ENCODE measurements around the gene TRIM34.
"Not testable (repeated sequence)": the region's sequence is repeated elsewhere in the genome, so short reads cannot be mapped to it uniquely, and the experiment has no call there.

Gene TRIM34

DNA sequence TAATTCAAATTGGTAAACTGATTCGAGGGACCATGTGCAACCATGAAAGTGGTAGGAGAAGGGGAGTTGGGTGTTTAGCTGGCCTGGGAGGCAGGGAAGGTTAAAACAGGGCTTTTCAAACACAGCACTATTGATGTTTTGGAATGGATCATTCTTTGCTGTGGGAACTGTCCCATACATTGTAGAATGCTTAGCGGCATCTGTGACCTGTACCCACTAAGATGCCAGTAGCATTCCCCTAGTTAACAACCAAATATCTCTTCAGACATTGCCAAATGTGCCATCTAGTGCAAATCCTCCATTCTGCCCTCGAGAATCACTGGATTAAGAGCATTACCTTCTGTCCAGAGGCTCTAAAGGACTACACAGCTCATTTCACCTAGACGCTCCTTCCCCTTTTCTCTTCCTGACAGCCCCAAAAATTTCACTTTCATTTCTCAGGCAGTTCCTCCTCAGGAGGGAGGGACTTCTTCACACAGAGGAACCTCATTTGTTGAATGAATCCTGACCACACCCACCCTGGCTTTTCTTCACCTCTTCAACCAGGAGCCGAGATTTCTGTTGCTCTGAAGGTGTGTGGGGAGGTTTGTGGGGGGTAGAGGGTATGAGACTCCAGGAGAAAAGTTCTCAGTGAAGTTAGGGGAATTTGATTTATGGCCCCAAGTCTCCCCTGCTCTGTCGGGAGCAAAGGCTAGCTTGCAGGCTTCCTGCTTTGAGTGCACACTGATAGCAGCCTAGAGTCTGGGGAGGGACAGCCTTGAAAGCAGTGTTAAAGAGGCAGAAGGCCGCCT lies at the start of gene TRIM34:
Gene TRIM34 (plus strand): TSS at position 513 of the 791 bp plus-strand sequence. CDS start 7,331 bp downstream, outside the sequence.
- DNase-seq (ENCODE audit: low read depth in 2 of 2) = peak; percentile 23 to 29

DNA sequence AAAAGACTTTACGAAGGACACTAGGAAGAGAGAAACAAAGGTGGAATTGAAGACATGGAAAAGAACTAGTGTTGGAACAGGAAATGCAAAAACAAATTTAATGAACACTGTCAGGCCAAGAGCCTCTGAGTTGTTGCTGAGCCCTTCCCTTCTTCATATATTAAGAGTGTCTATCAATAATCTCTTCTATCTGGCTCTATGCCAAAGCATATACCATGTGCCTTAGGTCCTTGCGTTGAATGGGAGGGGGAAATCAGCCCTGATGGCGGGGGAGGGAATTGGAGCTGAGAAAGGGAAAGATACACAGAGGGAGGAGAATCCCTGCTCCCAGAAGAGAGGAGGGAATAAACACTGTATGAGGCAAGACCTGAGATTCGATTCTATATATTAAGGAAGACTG lies 49.6 kb upstream of the TRIM34 start:
- no peak for DNase-seq (ENCODE audit: low read depth in 2 of 2)

- DNase-seq (ENCODE audit: low read depth in 2 of 2) = no peak
Observed at GRCh38 chr11:5577101-5577500, 47.7 kb upstream of the TRIM34 start.

DNA sequence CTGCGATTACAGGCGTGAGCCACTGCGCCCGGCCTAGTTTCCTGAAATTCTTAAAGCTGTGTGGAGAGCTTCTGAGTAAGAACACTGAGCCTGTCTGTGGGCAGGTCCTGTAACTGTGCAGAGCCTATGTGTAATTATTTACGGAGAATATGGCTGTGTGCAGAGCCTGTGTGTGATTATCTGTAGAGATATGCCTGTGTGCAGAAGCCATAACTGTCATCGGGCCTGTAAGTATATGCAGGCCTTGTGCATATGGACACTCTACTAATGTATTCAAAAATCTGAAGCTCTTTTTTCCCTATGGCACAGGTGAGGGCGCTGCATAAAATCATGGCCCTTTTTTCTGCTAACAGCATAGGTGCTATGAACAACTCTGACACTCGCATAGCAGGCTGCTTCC lies 44.2 kb upstream of the TRIM34 start, which contains the start of gene OR52B6:
Gene OR52B6 (plus strand): TSS at position 301 of the 400 bp plus-strand sequence. CDS start 0 bp downstream, at position 301.
- no peak for DNase-seq (ENCODE audit: low read depth in 2 of 2)

DNA sequence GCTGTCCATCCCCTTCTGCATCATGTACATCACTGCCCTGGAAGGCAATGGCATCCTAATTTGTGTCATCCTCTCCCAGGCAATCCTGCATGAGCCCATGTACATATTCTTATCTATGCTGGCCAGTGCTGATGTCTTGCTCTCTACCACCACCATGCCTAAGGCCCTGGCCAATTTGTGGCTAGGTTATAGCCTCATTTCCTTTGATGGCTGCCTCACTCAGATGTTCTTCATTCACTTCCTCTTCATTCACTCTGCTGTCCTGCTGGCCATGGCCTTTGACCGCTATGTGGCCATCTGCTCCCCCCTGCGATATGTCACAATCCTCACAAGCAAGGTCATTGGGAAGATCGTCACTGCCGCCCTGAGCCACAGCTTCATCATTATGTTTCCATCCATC lies 43.8 kb upstream of the TRIM34 start:
- DNase-seq (ENCODE audit: low read depth in 2 of 2) = no peak

GRCh38 chr11:5584458-5584857 lies 40.3 kb upstream of the TRIM34 start:
- DNase-seq (ENCODE audit: low read depth in 2 of 2) = not testable (repeated sequence)

DNA sequence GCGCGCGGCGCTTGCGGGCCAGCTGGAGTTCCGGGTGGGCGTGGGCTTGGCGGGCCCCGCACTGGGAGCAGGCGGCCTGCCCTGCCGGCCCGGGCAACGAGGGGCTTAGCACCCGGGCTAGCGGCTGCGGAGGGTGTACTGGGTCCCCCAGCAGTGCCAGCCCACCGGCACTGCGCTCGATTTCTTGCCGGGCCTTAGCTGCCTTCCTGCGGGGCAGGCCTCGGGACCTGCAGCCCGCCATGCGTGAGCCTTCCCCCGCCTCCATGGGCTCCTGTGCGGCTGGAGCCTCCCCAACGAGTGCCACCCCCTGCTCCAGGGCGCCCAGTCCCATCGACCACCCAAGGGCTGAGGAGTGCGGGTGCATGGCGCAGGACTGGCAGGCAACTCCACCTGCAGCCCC lies 34.9 kb upstream of the TRIM34 start:
- DNase-seq (ENCODE audit: low read depth in 2 of 2) = not testable (repeated sequence)

DNA sequence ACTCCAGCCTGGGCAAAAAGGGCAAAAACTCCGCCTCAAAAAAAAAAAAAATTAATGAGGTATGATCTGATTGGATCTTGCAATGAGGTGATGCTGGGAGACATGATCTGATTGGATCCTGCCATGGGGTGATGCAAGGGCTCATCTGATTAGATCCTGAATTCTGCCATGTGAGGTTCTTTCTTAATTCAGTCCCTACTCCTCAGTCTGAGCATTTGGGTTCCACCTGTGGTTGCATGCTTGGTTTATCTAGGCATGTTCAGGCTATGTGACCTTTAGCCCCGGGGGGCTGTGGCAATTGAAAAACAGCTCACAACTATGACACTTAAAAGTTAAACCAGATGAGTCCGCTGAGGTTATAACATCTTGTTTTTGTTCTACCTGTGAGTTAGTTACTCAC lies 33.2 kb upstream of the TRIM34 start:
- DNase-seq (ENCODE audit: low read depth in 2 of 2) = no peak

DNA sequence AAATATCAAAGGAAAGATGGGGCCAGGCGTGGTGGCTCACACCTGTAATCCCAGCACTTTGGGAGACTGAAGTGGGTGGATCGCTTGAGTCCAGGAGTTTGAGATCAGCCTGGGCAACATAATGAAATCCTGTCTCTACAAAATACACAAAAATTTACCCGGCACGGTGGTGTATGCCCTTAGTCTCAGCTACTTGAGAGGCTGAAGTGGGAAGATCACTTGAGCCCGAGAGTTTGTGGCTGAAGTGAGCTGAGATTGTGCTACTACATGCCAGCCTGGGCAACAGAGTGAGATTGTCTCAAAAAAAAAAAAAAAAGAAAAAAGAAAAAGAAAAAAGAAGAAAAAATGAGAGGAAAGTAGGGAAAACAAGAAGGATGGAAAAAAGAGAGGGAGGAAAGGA lies 32.2 kb upstream of the TRIM34 start:
- no peak for DNase-seq (ENCODE audit: low read depth in 2 of 2)

DNA sequence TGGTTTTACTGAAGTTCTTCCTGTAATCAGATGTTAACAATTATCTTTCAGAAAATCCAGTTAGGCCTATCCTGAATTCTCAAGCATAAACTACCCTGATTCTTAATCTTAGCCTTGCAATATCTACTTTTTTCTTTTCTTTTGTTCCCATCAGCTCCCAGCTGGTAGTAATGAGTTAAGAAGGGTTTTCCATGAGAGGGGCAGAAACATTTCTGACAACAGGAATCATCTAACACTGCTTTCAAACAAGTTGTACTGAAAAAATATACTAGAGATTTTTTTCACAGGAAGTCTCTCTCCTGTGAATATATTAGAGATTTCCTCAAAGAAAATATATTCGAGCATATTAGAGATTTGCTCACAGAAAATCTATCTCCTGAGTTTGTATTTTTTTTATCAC lies 31.7 kb upstream of the TRIM34 start:
- no peak for DNase-seq (ENCODE audit: low read depth in 2 of 2)

DNA sequence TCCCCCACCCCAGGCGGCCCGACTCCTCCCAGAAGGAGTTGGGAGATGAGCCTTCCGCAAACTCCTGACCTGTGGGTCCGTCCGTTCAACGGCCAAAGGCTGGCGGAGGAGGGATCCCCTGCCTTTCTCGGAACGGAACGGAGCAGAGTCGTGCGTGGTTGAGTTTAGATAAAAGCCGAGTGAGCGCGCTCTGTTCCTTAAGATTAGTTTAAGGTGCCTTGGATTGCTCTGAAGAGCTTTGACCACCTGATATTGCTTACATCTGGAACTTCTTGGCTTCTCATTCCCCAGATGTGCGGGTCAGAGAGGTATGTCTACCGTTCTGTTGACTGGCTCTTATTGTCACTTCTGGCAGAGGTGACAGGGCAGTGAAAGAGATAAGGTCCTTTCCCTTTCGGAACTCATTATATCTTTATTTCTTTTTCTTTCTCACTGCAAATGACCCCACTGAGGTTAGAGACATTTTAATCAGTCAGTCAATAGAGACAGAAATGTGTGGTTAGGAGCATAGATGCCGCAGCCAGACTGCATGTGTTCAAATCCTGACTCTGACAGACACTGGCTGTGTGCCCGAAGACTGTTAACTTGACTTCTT lies 28.1 kb upstream of the TRIM34 start, which contains the start of gene TRIM6:
Gene TRIM6 (plus strand): TSS at position 31 of the 595 bp plus-strand sequence. CDS start 261 bp downstream, at position 292.
- no peak for DNase-seq (ENCODE audit: low read depth in 2 of 2)

- DNase-seq (ENCODE audit: low read depth in 2 of 2) = no peak
Observed at GRCh38 chr11:5597953-5598352, 26.8 kb upstream of the TRIM34 start.

- DNase-seq (ENCODE audit: low read depth in 2 of 2) = peak; percentile 28 to 30
Observed at GRCh38 chr11:5600374-5600851, 24.4 kb upstream of the TRIM34 start.

DNA sequence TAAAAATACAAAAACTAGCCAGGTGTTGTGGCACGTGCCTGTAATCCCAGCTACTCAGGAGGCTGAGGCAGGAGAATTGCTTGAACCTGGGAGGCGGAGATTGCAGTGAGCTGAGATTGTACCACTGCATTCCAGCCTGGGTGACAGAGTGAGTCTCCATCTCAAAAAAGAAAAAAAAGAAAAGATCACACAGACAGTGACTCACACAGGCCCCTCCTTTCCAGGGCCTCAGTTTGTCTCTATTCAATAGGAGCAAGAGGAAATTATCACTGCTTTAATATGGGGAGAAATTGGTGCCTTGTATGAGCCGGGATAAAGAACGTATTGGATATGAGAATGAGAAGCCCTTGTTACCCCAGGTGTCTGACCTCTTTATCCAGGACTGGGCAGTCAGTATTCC lies 22.0 kb upstream of the TRIM34 start:
- DNase-seq (ENCODE audit: low read depth in 2 of 2) = not testable (repeated sequence)

DNA sequence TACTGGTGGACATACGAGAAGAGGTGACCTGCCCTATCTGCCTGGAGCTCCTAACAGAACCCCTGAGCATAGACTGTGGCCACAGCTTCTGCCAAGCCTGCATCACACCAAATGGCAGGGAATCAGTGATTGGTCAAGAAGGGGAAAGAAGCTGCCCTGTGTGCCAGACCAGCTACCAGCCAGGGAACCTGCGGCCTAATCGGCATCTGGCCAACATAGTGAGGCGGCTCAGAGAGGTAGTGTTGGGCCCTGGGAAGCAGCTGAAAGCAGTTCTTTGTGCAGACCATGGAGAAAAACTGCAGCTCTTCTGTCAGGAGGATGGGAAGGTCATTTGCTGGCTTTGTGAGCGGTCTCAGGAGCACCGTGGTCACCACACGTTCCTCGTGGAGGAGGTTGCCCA lies 21.5 kb upstream of the TRIM34 start:
- no peak for DNase-seq (ENCODE audit: low read depth in 2 of 2)

DNA sequence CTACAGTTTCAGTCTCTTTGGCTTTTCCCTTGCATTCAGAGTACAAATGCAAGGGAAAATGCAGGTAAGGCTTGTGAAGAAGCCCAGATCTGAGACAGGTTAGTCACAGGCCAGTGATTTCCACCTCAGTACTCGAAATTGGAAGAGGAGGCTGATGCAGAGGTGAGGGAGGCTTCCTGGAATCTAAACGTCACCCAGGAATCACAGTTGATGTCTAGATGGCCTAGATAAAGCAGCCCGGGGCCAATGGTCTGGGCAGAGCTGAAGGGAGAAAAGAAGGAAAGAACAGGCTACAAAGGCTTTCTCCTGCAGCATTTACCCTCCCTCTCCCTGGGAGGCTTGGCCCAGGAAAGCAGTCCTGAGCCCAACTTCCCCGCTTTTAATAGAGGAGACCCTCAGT lies 19.9 kb upstream of the TRIM34 start:
- no peak for DNase-seq (ENCODE audit: low read depth in 2 of 2)

GRCh38 chr11:5605849-5606248 lies 19.0 kb upstream of the TRIM34 start:
- DNase-seq (ENCODE audit: low read depth in 2 of 2) = no peak

- DNase-seq (ENCODE audit: low read depth in 2 of 2) = no peak
Observed at GRCh38 chr11:5608808-5609207, 16.0 kb upstream of the TRIM34 start.

GRCh38 chr11:5610446-5610845 lies 14.4 kb upstream of the TRIM34 start:
- DNase-seq (ENCODE audit: low read depth in 2 of 2) = no peak

DNA sequence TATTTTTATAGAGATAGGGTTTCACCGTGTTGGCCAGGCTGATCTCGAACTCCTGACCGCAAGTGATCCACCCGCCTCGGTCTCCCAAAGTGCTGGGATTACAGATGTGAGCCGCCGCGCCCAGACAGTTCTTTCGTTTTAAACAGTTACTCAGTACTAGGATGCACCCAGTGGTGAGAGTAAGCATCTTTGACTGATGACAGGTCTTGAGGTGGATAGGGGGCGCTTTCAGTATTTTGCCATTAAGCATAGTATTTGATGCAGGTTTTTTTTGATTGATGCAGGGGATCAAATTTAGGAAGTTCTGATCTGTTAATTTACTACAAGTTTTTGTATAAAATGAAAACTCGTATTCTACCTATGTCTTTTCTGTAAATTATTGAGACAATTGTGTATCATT lies 13.2 kb upstream of the TRIM34 start:
- no peak for DNase-seq (ENCODE audit: low read depth in 2 of 2)

GRCh38 chr11:5618807-5619206 lies 6.0 kb upstream of the TRIM34 start:
- DNase-seq (ENCODE audit: low read depth in 2 of 2) = no peak

DNA sequence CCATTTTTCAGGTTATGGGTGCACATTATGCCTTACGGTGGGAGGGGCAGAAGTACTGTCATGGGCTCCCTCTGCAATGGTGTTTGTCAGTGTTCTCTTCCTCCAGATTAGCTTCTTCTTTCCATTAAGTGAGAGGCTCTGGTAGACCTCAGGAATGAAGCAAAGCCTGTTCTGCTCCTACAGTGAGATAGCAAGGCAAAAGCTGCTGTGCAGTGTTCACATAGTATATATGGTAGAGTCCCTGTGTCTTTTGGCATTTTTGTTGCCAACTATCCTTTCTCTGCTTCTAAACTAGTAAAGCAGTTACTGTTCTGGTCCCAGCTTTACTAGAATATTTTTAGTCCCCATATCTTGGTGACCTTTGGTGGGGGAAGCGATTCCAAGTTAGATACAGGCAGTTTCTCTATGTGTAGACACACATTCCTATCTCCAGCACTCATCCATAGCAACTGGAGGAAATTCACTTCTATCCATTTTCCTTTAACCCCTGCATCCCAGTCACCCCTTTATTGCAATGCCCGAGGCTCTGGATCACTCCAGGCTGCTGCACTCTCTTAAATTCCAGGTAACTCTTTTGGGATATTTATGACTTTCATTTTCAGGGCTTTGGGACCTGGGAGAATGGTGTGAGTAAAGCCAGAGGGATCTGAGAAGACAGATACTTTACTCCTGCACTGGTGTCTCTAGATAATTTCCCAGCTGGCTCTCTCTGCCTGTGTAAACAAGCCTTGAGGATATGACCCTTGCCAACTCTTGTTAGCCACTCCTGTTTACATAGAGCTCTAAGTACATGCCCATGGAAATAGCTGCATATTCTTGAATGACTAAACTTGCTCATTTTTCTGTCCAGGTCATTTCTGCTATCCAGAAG lies 3.9 kb upstream of the TRIM34 start:
- no peak for DNase-seq (ENCODE audit: low read depth in 2 of 2)
